ENCODE results near the gene RHOT2. TPM values are rescaled to one million over a fixed set of nuclear protein-coding genes. Genes with fewer than 3 reads are reported as not detected.

The RHOT2 gene
- total RNA-seq: 100 to 1,000 TPM; 126 to 134 TPM

GRCh38 chr16:667780-668518 lies at the start of gene RHOT2:
Gene RHOT2, plus strand, starts transcription at chr16:668132. Its CDS starts 68 bp downstream, at chr16:668200.

GRCh38 chr16:630815-631405 lies 37.0 kb upstream of the RHOT2 start, which contains the start of gene WFIKKN1:
Gene WFIKKN1, plus strand, starts transcription at chr16:630985. Its CDS starts 269 bp downstream, at chr16:631254.

GRCh38 chr16:636206-637080 lies 31.5 kb upstream of the RHOT2 start, which contains the start of gene METTL26:
Gene METTL26, minus strand, starts transcription at chr16:636305. Its CDS starts 15 bp downstream, at chr16:636290.

GRCh38 chr16:641326-642188 lies 26.4 kb upstream of the RHOT2 start, which contains the start of gene MCRIP2:
Gene MCRIP2, plus strand, starts transcription at chr16:641828. Its CDS starts 164 bp downstream, at chr16:641992.

GRCh38 chr16:648781-649589 lies 18.9 kb upstream of the RHOT2 start, which contains the start of gene WDR90:
Gene WDR90, plus strand, starts transcription at chr16:649365. Its CDS starts 52 bp downstream, at chr16:649417.

GRCh38 chr16:674968-675883 lies 7.3 kb downstream of the RHOT2 start, which contains the start of gene RHBDL1:
Gene RHBDL1, plus strand, starts transcription at chr16:675671. Its CDS starts 120 bp downstream, at chr16:675791.

GRCh38 chr16:679814-680624 lies 12.1 kb downstream of the RHOT2 start, which contains the start of gene STUB1:
Gene STUB1, plus strand, starts transcription at chr16:680410. Its CDS starts 116 bp downstream, at chr16:680526.

GRCh38 chr16:684071-684794 lies 16.3 kb downstream of the RHOT2 start, which contains the start of gene JMJD8:
Gene JMJD8, minus strand, starts transcription at chr16:684334. Its CDS starts 15 bp downstream, at chr16:684319.

GRCh38 chr16:705431-706188 lies 37.7 kb downstream of the RHOT2 start, which contains the start of gene FBXL16:
Gene FBXL16, minus strand, starts transcription at chr16:705801. Its CDS starts 8,396 bp downstream, at chr16:697405.

GRCh38 chr16:714558-715476 lies 46.9 kb downstream of the RHOT2 start, which contains the start of gene METRN:
Gene METRN, plus strand, starts transcription at chr16:715118. Its CDS starts 172 bp downstream, at chr16:715290.

GRCh38 chr16:720990-721764 lies 53.2 kb downstream of the RHOT2 start, which contains the start of gene ANTKMT:
Gene ANTKMT, plus strand, starts transcription at chr16:721146. Its CDS starts 129 bp downstream, at chr16:721275.

